ENCODE results near the gene RDM1.

DNA sequence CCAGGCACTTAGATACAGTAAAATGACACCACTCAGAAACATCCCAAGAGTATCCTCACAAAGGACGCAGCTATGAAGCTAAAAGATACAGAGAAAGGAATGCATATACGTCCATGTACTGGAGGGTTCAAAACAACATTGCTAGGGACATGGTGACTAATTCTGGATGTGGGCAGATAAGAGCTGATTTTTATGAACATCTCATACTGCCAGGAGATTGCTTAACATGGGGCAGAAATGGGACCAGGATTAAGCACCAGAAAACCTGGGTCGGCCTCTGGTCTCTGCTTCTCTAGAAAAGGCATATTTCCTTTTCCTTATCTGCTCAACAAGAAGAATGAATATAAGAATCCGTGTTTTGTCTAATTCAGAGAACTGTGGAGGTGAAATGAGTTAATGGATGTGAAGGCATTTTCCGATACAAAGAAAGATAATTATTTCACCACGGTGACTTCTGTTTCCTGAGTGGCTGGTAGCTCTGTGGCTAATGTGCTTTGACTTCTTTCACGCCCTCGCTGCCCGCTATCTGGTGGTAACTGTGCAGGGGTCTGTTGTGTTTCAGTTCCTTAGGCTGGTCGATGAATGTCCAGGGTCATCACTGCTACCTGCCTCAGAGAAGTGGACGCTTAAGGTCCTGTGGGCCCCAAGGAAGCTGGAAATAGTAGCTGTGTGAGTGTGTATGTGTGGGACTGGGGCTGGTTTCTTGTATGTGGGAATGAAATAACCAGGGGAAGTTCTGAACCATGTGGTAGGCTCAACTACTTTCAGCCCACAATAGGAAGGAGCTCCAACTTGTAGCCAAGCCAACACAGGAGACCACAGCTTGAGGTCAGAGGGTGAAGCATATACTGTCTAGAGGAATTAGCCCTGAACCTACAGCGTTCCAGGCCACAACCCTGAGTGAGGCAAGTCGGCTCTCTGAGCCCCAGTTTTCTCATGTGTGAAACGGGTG is 34.7 kb downstream of the RDM1 start:
- no peak for TF ChIP-seq POLR2AphosphoS2 (conservative IDR thresholded peaks at IDR 0.05; ENCODE audit: low read length)
- TF ChIP-seq, protein P1, sequence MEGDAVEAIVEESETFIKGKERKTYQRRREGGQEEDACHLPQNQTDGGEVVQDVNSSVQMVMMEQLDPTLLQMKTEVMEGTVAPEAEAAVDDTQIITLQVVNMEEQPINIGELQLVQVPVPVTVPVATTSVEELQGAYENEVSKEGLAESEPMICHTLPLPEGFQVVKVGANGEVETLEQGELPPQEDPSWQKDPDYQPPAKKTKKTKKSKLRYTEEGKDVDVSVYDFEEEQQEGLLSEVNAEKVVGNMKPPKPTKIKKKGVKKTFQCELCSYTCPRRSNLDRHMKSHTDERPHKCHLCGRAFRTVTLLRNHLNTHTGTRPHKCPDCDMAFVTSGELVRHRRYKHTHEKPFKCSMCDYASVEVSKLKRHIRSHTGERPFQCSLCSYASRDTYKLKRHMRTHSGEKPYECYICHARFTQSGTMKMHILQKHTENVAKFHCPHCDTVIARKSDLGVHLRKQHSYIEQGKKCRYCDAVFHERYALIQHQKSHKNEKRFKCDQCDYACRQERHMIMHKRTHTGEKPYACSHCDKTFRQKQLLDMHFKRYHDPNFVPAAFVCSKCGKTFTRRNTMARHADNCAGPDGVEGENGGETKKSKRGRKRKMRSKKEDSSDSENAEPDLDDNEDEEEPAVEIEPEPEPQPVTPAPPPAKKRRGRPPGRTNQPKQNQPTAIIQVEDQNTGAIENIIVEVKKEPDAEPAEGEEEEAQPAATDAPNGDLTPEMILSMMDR (IDR thresholded peaks at IDR 0.05) = no peak
- no peak for TF ChIP-seq SREBF2 (IDR thresholded peaks at IDR 0.05)
- TF ChIP-seq JUNB (IDR thresholded peaks at IDR 0.05) = no peak
- TF ChIP-seq RCOR1 (IDR thresholded peaks at IDR 0.05; ENCODE audit: low read depth, low read length) = no peak

Measured in A549 (cell line).